SKM-1 treated with dmso at 0.1 percent for 144 hours (cell line): ENCODE data around the gene KIF18B.

Source experiments
- DNase-seq: peaks from one replicate; lab custom pipeline; 2025; ENCODE audit not compliant: unreplicated experiment; lab: John Stamatoyannopoulos, UW

The KIF18B gene

GRCh38 chr17:44884941-44885340, 62.6 kb downstream of the KIF18B start:
- no peak for DNase-seq

GRCh38 chr17:44881145-44881544, 66.4 kb downstream of the KIF18B start:
- DNase-seq, result no peak

GRCh38 chr17:44880062-44880461, 67.5 kb downstream of the KIF18B start:
- DNase-seq, result no peak

GRCh38 chr17:44879376-44879775, 68.2 kb downstream of the KIF18B start:
- no peak for DNase-seq

GRCh38 chr17:44878627-44879221, 68.8 kb downstream of the KIF18B start:
- peak; percentile 13 for DNase-seq

DNA sequence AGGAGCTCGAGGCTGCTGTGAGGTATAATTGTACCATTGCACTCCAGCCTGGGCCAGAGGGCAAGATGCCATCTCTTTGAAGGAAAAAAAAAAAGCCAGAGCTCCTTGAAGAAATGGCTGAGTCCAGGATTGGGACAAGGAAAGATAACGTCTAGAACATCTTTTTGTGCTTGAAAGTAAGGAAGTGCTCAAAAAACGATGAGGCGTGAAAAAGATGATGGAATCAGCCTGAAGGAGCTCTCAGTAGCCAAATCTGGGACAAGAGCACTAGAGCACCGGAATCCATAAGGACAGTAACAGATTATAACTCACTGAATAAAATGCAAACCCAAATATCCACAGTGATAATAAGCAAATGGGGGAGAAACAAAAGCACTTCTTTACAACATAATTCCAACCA, 70.5 kb downstream of the KIF18B start:
- DNase-seq, result no peak

DNA sequence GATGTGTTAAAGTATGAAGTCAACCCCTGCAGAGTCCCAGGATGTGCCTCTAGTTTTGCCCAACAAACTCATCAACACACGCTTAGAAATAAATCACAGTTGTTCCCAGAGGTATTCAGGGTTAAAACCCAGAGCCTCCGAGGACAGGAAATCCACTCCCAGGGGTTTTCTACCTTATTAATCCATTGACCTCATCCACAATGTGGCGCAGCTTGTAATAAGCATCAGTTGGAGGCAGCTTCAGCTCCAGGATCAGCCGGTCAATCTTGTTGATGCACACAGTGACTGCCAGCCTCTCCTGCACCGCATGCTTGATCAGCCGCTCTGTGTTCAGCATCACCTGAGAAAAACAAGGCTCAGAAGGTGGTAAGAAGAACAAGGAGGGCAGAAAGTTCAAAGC, 71.8 kb downstream of the KIF18B start:
- no peak for DNase-seq
